ENCODE measurements around the gene CHCHD1. TPM values are rescaled to one million over a fixed set of nuclear protein-coding genes. Genes with fewer than 3 reads are reported as not detected.

The CHCHD1 gene
- total and polyA plus RNA-seq, 2 experiments from 2014 or later: 40.6 to 187 TPM

DNA sequence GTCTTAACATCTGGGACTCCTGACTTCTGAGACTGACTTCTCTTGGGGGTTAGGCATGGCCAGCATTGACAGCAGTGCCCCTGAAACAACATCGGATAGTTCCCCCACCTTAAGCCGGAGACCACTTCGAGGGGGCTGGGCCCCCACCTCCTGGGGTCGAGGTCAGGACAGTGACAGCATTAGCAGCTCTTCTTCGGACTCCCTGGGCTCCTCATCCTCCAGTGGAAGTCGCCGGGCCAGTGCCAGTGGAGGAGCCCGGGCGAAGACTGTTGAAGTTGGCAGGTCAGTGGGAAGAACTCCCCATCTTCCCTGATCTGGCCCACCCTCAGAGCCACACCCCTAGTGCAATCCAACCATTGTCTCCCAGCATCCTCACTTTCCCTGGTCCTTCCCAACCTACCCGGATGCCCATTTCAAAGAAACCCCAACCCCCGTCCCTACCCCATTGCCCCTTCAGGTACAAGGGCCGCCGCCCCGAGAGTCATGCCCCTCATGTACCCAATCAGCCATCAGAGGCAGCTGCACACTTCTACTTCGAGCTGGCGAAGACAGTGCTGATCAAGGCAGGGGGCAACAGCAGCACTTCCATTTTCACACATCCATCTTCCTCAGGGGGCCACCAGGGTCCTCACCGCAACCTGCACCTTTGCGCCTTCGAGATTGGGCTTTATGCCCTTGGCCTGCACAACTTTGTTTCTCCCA is 15.6 kb downstream of the CHCHD1 start (continued):
- TF ChIP-seq, protein P1, sequence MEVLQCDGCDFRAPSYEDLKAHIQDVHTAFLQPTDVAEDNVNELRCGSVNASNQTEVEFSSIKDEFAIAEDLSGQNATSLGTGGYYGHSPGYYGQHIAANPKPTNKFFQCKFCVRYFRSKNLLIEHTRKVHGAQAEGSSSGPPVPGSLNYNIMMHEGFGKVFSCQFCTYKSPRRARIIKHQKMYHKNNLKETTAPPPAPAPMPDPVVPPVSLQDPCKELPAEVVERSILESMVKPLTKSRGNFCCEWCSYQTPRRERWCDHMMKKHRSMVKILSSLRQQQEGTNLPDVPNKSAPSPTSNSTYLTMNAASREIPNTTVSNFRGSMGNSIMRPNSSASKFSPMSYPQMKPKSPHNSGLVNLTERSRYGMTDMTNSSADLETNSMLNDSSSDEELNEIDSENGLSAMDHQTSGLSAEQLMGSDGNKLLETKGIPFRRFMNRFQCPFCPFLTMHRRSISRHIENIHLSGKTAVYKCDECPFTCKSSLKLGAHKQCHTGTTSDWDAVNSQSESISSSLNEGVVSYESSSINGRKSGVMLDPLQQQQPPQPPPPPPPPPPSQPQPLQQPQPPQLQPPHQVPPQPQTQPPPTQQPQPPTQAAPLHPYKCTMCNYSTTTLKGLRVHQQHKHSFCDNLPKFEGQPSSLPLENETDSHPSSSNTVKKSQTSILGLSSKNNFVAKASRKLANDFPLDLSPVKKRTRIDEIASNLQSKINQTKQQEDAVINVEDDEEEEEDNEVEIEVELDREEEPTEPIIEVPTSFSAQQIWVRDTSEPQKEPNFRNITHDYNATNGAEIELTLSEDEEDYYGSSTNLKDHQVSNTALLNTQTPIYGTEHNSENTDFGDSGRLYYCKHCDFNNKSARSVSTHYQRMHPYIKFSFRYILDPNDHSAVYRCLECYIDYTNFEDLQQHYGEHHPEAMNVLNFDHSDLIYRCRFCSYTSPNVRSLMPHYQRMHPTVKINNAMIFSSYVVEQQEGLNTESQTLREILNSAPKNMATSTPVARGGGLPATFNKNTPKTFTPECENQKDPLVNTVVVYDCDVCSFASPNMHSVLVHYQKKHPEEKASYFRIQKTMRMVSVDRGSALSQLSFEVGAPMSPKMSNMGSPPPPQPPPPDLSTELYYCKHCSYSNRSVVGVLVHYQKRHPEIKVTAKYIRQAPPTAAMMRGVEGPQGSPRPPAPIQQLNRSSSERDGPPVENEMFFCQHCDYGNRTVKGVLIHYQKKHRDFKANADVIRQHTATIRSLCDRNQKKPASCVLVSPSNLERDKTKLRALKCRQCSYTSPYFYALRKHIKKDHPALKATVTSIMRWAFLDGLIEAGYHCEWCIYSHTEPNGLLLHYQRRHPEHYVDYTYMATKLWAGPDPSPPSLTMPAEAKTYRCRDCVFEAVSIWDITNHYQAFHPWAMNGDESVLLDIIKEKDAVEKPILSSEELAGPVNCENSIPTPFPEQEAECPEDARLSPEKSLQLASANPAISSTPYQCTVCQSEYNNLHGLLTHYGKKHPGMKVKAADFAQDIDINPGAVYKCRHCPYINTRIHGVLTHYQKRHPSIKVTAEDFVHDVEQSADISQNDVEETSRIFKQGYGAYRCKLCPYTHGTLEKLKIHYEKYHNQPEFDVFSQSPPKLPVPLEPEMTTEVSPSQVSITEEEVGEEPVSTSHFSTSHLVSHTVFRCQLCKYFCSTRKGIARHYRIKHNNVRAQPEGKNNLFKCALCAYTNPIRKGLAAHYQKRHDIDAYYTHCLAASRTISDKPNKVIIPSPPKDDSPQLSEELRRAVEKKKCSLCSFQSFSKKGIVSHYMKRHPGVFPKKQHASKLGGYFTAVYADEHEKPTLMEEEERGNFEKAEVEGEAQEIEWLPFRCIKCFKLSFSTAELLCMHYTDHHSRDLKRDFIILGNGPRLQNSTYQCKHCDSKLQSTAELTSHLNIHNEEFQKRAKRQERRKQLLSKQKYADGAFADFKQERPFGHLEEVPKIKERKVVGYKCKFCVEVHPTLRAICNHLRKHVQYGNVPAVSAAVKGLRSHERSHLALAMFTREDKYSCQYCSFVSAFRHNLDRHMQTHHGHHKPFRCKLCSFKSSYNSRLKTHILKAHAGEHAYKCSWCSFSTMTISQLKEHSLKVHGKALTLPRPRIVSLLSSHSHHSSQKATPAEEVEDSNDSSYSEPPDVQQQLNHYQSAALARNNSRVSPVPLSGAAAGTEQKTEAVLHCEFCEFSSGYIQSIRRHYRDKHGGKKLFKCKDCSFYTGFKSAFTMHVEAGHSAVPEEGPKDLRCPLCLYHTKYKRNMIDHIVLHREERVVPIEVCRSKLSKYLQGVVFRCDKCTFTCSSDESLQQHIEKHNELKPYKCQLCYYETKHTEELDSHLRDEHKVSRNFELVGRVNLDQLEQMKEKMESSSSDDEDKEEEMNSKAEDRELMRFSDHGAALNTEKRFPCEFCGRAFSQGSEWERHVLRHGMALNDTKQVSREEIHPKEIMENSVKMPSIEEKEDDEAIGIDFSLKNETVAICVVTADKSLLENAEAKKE (CRISPR knock-in tag; IDR thresholded peaks at IDR 0.05): no peak
- TF ChIP-seq, protein P2, sequence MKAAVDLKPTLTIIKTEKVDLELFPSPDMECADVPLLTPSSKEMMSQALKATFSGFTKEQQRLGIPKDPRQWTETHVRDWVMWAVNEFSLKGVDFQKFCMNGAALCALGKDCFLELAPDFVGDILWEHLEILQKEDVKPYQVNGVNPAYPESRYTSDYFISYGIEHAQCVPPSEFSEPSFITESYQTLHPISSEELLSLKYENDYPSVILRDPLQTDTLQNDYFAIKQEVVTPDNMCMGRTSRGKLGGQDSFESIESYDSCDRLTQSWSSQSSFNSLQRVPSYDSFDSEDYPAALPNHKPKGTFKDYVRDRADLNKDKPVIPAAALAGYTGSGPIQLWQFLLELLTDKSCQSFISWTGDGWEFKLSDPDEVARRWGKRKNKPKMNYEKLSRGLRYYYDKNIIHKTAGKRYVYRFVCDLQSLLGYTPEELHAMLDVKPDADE (IDR thresholded peaks at IDR 0.05): no peak
- TF ChIP-seq, protein P3, sequence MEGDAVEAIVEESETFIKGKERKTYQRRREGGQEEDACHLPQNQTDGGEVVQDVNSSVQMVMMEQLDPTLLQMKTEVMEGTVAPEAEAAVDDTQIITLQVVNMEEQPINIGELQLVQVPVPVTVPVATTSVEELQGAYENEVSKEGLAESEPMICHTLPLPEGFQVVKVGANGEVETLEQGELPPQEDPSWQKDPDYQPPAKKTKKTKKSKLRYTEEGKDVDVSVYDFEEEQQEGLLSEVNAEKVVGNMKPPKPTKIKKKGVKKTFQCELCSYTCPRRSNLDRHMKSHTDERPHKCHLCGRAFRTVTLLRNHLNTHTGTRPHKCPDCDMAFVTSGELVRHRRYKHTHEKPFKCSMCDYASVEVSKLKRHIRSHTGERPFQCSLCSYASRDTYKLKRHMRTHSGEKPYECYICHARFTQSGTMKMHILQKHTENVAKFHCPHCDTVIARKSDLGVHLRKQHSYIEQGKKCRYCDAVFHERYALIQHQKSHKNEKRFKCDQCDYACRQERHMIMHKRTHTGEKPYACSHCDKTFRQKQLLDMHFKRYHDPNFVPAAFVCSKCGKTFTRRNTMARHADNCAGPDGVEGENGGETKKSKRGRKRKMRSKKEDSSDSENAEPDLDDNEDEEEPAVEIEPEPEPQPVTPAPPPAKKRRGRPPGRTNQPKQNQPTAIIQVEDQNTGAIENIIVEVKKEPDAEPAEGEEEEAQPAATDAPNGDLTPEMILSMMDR (conservative IDR thresholded peaks at IDR 0.05; ENCODE audit: low read depth in 2 of 2): no peak
- TF ChIP-seq JUNB (IDR thresholded peaks at IDR 0.05; ENCODE audit: unreplicated experiment) (no peak), ZNF114 (CRISPR knock-in tag; IDR thresholded peaks at IDR 0.05) (no peak), ZNF331 (CRISPR knock-in tag; IDR thresholded peaks at IDR 0.05; ENCODE audit: low read depth) (no peak), EZH2phosphoT487 (IDR thresholded peaks at IDR 0.05; ENCODE audit: unreplicated experiment) (no peak), STAT1 (IDR thresholded peaks at IDR 0.05; ENCODE audit: unreplicated experiment) (no peak)
